Limb (tissue), 2 donors: Measurements from ENCODE around the gene PPAT.
"Not testable (repeated sequence)": the region's sequence is repeated elsewhere in the genome, so short reads cannot be mapped to it uniquely, and the experiment has no call there.

Experiments used
- DNase-seq, 2 donors: peaks; one replicate each; pipeline ENCODE4 v3.0.0-alpha.2; 2016; ENCODE audit errors: extremely low spot score in 2 of 2

Gene PPAT

DNA sequence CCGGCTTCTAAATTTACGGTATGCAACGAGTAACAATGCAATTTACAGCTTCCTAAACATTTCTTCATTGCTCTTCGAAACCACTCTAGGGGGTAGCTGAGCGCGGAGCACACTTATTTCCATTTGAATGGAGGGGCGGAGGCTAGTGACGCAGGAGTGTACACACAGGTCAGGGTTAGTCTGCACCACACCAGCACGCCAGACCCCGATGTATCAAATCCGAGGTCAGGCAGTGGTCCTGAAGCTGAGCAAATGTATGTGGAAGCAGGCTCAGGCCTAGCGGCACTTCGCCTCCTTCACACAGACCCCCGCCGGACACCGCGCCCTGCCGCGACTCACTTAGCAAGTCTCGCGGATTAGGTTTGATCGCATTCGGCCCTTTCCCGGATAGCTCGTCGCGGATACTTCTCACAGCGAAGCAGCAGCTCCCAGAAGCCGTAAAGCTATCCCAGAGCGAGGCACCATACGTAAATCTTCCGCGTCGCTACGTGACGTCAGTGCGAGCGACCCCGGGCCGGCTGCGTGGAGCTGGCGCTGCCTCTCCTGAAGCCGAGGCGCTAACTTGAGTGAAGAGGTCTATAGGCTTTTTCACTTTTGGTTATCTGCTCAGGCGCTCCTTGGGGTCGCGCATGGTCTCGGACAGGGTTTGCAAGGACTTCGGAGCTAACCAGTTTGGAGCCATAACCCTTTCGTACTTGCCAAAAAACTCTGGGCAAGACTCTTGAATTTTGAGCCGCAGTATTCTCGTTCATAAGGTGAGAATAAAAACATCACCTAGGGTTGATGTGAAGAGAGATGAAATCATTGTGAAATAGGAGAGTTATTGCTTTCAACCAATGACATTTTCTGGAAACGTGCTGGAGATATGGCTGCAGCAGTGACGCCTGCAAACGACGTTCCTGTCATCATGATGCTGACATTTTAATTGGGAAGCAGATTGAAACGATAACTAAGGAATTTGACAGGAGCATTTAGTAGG, 48.1 kb downstream of the PPAT start, which contains the start of gene AASDH:
Gene AASDH (minus strand): TSS at position 469 of the 979 bp plus-strand sequence. CDS start 3,192 bp downstream, outside the sequence.
- peak; percentile 93 to 99 for DNase-seq

DNA sequence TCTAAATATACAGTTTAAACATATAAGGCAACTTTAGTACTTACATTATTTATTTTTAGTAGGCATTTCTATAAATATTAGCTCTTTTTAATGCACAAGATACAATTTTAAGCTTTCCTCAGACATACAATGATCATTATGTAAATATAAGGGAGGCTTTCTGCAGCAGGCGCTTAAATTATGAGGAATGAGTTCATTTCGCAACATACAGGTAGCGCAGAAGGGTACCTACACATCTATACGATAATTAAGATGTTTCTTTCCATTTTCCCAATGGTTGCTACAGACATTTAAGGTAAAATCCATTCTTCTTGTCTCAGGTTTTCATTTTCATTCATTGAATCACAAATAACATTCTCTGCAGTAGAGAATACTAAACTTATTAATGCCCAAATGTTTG, 49.3 kb downstream of the PPAT start:
- DNase-seq, result no peak

DNA sequence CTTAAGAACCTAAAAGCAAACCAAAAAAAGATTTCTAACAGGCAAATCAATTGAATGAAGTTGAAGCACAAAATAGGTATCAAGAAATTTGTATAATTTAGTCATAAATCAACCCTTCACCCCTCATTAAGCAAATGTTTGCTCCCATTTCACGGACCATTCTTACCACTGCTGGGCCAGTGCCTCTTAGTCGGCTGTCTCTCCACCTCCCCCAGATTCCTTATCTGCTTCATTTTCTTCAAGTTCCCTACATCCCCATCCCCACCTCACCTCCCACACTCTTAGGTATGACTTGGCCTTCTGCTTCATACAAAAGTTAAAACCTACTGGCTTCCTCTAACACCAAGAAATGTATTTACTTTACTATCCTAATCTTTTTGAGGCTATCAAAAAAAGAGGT, 60.0 kb downstream of the PPAT start:
- no peak for DNase-seq

DNA sequence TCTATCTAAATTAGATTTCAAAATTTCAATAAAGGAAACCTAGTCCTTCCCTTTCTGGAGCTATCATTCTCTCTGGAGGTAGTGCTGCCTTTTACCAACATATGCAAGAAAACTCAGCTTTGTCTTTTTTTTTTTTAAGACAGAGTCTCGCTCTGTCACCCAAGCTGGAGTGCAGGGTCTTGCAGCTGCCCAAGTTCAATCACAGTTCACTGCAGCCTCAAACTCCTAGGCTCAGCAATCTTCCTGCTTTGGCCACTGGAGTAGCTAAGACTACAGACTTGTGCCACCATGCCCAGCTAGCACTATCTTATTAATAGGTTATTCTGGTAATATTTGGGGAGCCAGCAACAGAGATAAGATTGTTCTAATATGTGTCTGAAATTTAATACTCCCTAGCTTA, 60.5 kb downstream of the PPAT start:
- DNase-seq, result peak in 1 of 2 donors; percentile 8

DNA sequence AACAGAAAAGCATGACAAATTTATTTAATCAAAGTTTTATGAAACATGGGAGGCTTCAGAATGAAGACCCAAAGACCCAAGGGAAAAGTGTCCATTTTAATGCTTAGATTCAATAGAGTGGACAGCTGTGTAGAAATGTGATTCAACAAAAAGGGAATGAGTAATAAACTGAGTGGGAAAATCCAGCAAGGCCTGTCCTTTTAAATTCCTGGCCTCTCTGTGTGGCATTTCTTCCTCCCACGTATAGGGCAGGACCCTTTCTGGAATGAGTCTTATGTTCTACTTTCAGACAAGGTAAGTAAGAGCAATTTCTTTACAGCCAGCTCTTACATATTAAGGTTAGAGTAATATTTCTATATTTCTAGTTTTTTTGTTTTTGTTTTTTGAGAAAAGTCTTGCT, 62.6 kb downstream of the PPAT start:
- no peak for DNase-seq

DNA sequence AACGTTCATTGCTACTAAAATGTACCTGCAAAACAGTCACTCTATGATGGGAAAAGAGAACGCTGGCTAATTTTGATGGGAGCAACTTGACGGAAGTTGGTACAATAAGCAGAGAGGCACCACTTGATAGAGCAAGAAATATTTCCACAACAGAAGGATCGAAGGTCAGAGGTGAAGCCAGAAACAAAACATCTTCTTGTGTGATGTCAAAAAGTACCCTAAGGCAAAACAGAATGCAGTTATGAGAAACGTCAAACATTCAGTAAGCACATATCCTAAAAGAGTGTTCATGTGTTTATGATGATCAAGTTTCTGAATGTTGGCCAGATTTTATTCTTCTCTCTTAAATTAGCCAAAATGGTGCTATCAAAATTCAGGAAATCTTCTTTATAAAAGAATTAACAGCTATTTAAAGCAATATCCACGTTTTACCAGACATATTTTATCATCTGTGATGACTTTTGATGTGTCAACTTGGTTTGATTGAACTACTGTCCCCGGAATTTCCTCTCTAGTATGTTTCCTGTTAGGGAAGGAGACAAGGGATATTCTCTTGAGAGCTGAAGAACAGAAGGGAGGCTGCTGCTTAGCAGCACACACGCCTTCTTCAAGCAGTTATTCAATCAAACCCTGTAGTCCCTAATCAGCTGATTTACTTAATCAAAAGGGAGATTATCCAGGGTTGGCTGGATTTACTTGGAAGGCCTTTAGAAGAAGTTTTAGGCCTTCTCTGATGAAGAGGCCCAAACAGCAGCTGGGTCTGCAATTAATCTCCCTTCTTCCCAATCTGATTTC, 63.8 kb downstream of the PPAT start:
- DNase-seq, result no peak

DNA sequence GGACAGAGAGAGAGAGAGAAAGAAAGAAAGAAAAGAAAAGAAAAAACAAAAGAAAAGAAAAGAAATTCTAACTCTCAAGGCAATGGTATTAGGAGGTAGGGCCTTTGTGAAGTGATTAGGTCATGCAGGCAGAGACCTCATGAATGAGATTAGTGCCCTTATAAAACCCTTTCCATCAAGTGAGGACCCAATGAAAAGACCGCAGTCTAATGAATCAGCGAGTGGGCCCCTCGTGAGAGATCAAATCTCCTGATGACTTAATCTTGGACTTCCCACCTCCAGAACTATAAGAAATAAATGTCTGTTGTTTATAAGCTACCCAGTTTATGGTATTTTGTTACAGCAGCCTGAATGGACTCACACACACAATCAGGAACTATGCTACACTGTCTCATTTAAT, 65.0 kb downstream of the PPAT start:
- DNase-seq, result no peak

DNA sequence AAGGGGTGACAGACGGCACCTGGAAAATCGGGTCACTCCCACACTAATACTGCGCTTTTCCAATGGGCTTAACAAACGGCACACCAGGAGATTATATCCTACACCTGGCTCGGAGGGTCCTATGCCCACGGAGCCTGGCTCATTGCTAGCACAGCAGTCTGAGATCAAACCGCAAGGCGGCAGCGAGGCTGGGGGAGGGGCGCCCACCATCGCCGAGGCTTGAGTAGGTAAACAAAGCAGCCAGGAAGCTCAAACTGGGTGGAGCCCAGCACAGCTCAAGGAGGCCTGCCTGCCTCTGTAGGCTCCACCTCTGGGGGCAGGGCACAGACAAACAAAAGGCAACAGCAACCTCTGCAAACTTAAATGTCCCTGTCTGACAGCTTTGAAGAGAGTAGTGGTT, 72.4 kb downstream of the PPAT start:
- not testable (repeated sequence) for DNase-seq

DNA sequence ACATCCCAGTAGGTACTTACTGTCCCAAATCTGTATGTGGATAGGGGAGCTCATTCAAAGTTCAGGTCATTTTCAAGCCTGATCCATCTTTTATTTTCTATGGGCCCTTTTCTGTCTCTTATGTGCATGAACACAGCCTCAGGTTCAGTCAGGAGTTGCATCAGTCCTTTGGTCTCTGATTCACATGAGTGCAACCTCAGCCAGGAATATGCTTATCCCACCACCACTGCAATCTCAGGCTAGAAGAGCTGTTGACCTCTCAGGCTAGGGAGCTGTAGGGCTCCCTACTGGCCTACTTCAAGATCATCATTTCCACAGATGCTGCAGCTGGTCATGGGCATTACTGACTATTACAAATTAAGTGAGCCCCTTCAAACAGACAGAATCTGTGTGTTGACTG, 75.3 kb downstream of the PPAT start:
- no peak for DNase-seq

DNA sequence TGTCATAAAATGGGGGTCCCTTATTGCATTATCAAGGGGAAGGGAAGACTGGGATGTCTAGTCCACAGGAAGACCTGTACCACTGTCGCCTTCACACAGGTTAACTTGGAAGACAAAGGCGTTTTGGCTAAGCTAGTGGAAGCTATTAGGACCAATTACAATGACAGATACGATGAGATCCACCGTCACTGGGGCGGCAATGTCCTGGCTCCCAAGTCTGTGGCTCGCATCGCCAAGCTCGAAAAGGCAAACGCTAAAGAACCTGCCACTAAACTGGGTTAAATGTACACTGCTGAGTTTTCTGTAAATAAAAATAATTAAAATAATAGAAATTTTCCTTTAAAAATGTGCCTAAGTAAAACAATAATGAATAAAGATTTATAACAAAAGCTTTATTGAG, 78.8 kb downstream of the PPAT start:
- no peak for DNase-seq

DNA sequence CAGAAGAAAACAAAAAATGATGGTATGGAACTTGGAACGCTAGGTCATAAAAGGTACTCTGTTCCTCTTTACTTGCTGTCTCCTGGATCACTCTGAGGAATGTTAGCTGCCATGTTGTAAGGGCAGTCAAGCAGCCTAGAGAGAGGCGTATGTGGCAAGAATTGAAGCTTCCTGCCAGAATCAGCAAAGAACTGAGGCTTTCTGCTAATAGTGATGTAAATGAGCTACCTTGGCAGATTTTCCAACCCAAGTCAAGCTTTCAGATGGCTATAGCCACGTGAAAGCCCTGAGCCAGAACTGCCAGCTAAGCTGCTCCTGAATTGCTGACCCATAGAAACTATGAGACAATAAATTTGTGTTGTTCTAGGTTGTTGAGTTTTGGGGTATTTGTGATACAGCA, 86.8 kb downstream of the PPAT start:
- DNase-seq, result no peak

DNA sequence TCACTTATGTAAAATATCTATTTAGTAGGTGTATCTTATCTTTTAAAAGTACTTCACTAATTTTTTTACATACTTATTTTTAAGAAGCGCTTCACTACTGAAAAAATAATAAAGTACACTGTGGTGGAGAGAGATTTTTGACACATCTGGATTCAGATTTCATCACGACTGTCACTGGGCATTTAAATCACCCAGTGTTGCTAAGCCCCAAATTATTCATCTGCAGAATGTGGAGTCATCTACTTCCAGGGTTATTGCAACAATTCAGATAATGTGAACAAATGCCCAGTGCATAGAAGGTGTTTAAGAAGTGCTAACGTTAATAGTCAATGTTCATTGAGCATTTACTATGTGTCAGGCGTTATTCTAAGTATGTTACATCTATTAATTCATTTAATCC, 90.0 kb downstream of the PPAT start:
- DNase-seq, result no peak
